ENCODE data around the gene KRTAP4-5.
"Not testable (repeated sequence)": the region's sequence is repeated elsewhere in the genome, so short reads cannot be mapped to it uniquely, and the experiment has no call there.

Gene KRTAP4-5

GRCh38 chr17:41105347-41105746, 44.3 kb downstream of the KRTAP4-5 start, which contains the start of gene KRTAP4-9:
Gene KRTAP4-9, plus strand, starts transcription at chr17:41105389. Its CDS starts 0 bp downstream, at chr17:41105389.
- not testable (repeated sequence) for DNase-seq

DNA sequence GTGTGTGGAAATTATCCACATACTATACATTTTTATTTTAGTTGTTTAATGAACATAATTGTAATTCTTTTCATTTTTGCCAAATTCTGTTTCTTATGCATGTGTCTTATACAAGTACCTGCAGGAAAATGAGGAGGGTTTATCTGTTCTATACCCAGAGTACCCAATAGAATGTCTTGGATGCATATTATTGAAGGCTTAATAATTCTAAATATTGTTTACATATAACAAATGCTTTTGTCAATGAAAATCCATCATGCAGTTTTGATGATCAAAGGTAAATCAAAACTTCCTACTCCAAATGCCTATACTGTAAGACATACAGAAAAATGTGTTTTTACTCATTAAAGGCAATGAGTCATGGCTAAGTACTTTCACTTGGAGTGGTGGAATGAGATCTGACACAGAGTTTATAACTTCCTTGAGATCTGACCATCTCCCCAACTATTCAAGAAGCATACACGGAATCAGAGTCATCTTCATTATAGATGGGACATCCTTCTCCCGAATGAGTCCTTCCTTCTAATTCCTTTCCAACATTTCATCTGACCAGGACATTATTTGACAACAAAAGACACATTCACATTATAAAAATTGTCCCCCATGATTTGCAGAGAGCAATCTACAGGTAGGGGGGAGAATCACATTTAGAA, 45.1 kb downstream of the KRTAP4-5 start:
- DNase-seq: not testable (repeated sequence)

GRCh38 chr17:41103896-41104295, 45.7 kb downstream of the KRTAP4-5 start:
- DNase-seq: no peak

DNA sequence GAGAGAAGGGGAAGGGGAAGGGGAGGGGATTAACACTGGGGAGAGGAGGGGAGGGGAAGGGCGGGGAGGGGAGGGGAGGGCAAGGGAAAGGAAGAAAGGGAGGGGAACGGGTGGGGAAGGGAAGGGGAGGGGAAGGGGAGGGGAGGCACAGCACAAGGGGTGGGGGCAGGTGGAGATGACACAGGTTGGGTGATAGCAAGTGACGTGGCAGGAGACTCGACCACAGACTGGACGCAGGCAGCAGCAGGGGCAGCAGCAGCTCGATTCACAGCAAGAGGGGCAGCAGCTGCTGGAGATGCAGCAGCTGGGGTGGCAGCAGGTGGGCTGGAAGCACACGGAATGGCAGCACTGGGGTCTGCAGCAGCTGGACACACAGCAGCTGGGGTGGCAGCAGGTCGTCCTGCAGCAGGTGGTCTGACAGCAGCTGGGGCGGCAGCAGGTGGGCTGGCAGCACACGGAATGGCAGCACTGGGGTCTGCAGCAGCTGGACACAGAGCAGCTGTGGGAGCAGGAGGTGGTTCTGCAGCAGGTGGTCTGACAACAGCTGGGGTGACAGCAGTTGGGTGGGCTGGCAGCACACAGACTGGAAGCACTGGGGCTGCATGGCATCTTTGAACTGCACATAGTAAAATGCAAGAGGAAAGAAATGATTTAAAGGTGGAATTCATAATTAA, 47.9 kb downstream of the KRTAP4-5 start, which contains the start of gene KRTAP4-16:
Gene KRTAP4-16 (minus strand): TSS at position 624 of the 674 bp plus-strand sequence. CDS start 0 bp downstream, at position 624.
- DNase-seq: no peak

DNA sequence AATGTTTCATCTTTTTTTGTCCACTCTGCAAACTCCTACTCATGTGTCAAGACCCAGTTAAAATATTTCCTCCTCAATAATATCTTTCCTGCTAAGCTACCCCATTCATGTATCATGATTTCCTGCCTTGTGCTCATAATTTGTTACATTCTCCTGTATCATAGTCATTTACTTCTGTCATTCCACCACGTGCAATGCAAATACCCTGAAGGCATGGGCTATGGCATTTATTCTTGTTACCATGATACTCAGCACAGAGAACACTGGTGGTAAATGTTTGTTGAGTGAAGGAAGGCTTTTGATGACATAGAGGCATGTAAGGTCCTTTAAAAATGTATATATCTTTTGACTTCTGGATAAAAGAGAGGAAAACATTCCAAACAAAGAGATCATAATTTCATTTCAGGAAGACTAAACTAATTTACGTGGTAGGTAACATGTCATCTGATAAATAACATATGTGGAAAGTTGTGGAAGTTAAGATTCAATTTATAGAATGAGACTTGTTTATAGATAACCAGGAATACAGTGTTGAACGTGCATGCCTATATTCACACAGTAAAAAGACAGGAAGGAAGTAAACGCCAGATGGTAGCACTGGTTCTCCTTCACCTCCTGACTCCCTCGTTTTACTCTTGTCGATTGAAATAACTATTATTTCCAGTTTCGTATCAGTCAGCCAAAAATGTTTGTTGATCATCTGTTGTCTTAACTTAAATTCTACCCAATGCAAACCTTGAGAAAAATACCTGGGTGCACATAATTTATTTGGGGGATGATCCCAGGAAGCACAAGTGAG, 49.7 kb downstream of the KRTAP4-5 start:
- not testable (repeated sequence) for DNase-seq

Data from effector CD4-positive, alpha-beta T cell (primary cell).